Lower lobe of right lung (tissue), 2 donors: Measurements from ENCODE around the gene LMNTD2. TPM values are rescaled to one million over a fixed set of nuclear protein-coding genes. Genes with fewer than 3 reads are reported as not detected.

Experiments
- ATAC-seq, 2 donors: fragments of 200-7000 bp; cut with Tn5 transposase; one replicate each; pipeline ENCODE4 v1.9.1; 2020 to 2022; ENCODE audit warnings: mild to moderate bottlenecking in 2 of 2, moderate library complexity in 2 of 2
- DNase-seq: peaks from one replicate; pipeline ENCODE4 v3.0.0-alpha.2; 2020
- H3K27ac ChIP-seq: fragments of 200-600 bp; one replicate; pipeline ENCODE4 v1.8.0; 2022
- H3K27me3 ChIP-seq: fragments of 200-600 bp; one replicate; pipeline ENCODE4 v1.8.0; 2022; ENCODE audit warnings: low read depth
- H3K36me3 ChIP-seq: fragments of 200-600 bp; one replicate; pipeline ENCODE4 v1.8.0; 2022; ENCODE audit warnings: mild to moderate bottlenecking
- H3K4me1 ChIP-seq: fragments of 200-600 bp; one replicate; pipeline ENCODE4 v1.8.0; 2022
- H3K4me3 ChIP-seq: fragments of 200-600 bp; one replicate; pipeline ENCODE4 v1.8.0; 2022; ENCODE audit warnings: mild to moderate bottlenecking
- H3K9me3 ChIP-seq: fragments of 200-600 bp; one replicate; pipeline ENCODE4 v1.8.0; 2022
- CTCF ChIP-seq: fragments of 200-600 bp; IDR thresholded peaks from one replicate; pipeline ENCODE4 v1.8.0; 2022; ENCODE audit warnings: antibody characterized with exemption, mild to moderate bottlenecking
- intact Hi-C: fragments of 100-400 bp; cut with DNase I; formaldehyde crosslinking; loops from one replicate; pipeline ENCODE4 v1.11.0; 2022
- total RNA-seq: library from RNA; stranded (reverse); fragmentation: NEBNext Ultra II Directional; extraction: Animal tissue kit (Norgen Biotek cat#: 25700); gene quantifications from one replicate; pipeline ENCODE4 v1.2.1, GENCODE V29; 2021
- donor health status: DM: no; HTN: yes; CAD: no; lungs with severe emphysema.

Gene LMNTD2
- total RNA-seq, 1 donor from 2014 or later = 6.0 TPM

GRCh38 chr11:606245-606644, 45.7 kb upstream of the LMNTD2 start:
- Histone ChIP-seq H3K4me1 (no peaks in the 10 kb centered on the region), H3K36me3 (peaks cover 100% of the 10 kb centered on the region), H3K27me3 (no peaks in the 10 kb centered on the region), H3K9me3 (no peaks in the 10 kb centered on the region), H3K4me3 (no peak overlapping the region), H3K27ac (peak overlapping the region; percentile 41)
- TF ChIP-seq CTCF = no peak
- DNase-seq = peak; percentile 79
- intact Hi-C loops = no loop called here
- ATAC-seq = peak; percentile 82 to 85

DNA sequence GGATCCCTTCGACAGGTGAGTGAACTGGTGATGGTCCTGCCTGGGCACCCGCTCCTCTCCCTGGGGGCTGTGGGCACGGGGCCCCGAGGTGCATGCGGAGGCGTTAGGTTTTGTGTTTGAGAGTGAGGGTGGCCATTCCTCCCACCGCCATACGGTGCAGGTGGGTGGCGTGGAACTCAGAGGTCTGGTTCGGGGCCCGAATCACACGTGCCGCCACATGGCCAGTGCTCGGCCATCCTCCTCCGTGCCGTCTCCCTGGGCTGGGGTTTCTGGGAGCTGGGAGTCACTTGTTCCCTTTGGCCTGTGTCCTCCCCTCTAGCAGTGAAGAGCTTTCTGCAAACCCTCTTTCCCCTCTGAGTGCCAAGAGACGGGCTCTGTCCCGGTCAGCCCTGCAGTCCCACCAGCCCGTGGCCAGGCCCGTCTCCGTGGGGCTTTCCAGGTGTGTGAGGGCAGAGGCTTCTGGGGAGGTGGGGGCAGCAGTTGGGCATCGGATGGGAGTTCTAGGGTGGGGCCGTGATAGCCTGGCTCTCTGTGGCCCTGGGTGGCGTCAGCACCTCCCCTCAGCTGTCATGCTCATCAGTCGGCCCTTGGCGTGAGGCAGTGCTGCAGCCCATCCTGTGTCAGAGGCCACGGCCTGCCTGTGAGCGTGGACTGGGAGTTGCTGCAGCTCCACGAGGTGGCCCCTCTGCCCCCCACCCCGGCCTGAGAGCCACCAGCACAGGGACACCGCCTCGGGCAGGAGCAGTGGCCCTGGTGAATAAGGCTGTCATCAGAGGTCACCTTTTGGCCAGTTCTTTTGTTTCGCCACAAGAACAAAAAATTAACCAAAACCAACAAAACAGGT, 45.0 kb upstream of the LMNTD2 start:
- peaks cover 100% of the 10 kb centered on the region for H3K36me3 ChIP-seq
- ATAC-seq (no peak), DNase-seq (no peak)
- no peaks in the 10 kb centered on the region for H3K9me3 ChIP-seq
- H3K27ac ChIP-seq = peak overlapping the region; percentile 41
- H3K27me3 ChIP-seq = no peaks in the 10 kb centered on the region
- no peak overlapping the region for H3K4me3 ChIP-seq
- intact Hi-C loops = no loop called here
- TF ChIP-seq CTCF = no peak
- no peaks in the 10 kb centered on the region for H3K4me1 ChIP-seq

DNA sequence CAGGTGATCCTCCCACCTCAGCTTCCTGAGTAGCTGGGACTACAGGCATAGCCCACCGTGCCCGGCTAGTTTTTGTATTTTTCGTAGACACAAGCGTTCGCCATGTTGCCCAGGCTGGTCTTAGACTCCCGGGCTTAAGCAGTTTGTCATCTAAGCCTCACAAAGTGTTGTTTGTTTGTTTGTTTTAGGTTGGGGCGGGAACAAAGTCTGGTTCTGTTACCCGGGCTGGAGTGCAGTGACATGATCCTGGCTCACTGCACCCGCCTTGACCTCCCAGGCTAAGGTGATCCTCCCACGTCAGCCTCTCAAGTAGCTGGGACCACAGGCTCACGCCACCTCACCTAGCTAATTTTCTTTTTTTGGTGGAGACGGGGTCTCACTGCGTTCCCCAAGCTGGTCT, 42.6 kb upstream of the LMNTD2 start:
- Histone ChIP-seq H3K9me3 (no peaks in the 10 kb centered on the region), H3K27ac (no peak overlapping the region), H3K4me1 (no peaks in the 10 kb centered on the region), H3K36me3 (peaks cover 100% of the 10 kb centered on the region), H3K27me3 (no peaks in the 10 kb centered on the region), H3K4me3 (no peak overlapping the region)
- intact Hi-C loops = no loop called here
- ATAC-seq (no peak), DNase-seq (no peak)
- no peak for TF ChIP-seq CTCF

DNA sequence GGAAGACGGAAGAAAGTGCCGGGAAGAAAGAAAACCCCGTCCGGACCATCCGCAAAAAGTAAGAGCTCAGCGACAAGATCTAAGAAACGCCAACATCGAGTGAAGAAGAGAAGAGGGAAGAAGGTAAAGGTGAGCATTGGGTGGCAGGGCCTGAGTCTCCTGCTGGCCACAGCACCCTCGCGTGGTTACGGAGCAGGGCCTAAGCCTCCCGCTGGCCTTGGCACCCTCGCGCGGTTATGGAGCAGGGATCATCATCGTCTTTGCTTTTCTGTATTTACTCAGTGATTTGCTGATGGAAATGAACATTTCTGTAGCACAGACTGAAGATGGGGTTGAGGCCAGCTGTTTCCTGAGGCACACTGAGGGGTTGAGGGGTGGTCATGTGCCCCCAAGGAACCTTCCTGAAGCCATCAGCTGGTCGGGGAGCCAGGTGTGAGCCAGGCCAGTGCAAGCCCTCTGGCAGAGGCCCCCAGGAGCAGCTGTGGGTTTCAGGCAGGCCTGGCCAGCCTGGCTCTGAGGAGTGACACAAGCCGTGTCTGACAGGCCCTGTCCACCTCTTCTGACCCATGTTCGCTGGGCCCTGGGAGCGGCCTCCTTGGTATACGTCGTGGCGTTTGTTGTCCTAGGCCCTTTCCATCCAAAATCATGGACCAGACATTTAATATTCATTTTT, 41.2 kb upstream of the LMNTD2 start:
- H3K9me3 ChIP-seq = no peaks in the 10 kb centered on the region
- no peak overlapping the region for H3K4me3 ChIP-seq
- H3K27ac ChIP-seq = no peak overlapping the region
- no peak for TF ChIP-seq CTCF
- ATAC-seq (no peak), DNase-seq (no peak)
- H3K36me3 ChIP-seq = peaks cover 100% of the 10 kb centered on the region
- H3K4me1 ChIP-seq = no peaks in the 10 kb centered on the region
- intact Hi-C loops = no loop called here
- no peaks in the 10 kb centered on the region for H3K27me3 ChIP-seq

GRCh38 chr11:598005-598680, 37.6 kb upstream of the LMNTD2 start:
- ATAC-seq (no peak), DNase-seq (no peak)
- Histone ChIP-seq H3K27me3 (no peaks in the 10 kb centered on the region), H3K4me3 (no peak overlapping the region), H3K36me3 (peaks cover 100% of the 10 kb centered on the region), H3K27ac (no peak overlapping the region), H3K4me1 (no peaks in the 10 kb centered on the region), H3K9me3 (no peaks in the 10 kb centered on the region)
- no peak for TF ChIP-seq CTCF
- intact Hi-C loops = no loop called here
